CD4-positive, alpha-beta T cell (primary cell): Measurements from ENCODE around the gene DUSP9. TPM values are rescaled to one million over a fixed set of nuclear protein-coding genes. Genes with fewer than 3 reads are reported as not detected.

ENCODE experiments used
- ATAC-seq: fragments of 200-7000 bp; cut with Tn5 transposase; one replicate; pipeline ENCODE4 v1.10.0; 2022; ENCODE audit warnings: mild to moderate bottlenecking; ENCODE audit not compliant: poor library complexity
- CTCF ChIA-PET: fragments of 350-600 bp; sonication (Branson Sonifier 250); formaldehyde crosslinking; loops from one replicate; lab custom pipeline; 2021; ENCODE audit warnings: antibody characterized with exemption, inconsistent platforms; lab: Charles Lee
- POLR2A ChIA-PET: fragments of 350-600 bp; sonication (Branson Sonifier 250); formaldehyde crosslinking; loops from one replicate; lab custom pipeline; 2021; ENCODE audit warnings: antibody characterized with exemption, inconsistent platforms; lab: Charles Lee
- DNase-seq, 14 experiments: peaks; one replicate each; pipeline ENCODE4 v3.0.0-alpha.2; 2013 to 2020; ENCODE audit warnings: mixed read lengths in 2 of 14
- H3K27ac ChIP-seq, 2 donors: one replicate each; pipeline versions ENCODE4 v1.5.1 to v1.7.0; 2013; ENCODE audit warnings: low read length in 2 of 2, low read depth in 1 of 2, mild to moderate bottlenecking in 1 of 2
- H3K27me3 ChIP-seq, 2 experiments: 1 replicate in 1 of 2; 2 replicates in 1 of 2; pipeline versions ENCODE4 v1.6.1 to v1.7.0; 2013; ENCODE audit warnings: low read length in 2 of 2, control low read depth in 1 of 2, mild to moderate bottlenecking in 1 of 2, moderate library complexity in 1 of 2; ENCODE audit not compliant: insufficient read depth in 2 of 2, control insufficient read depth in 1 of 2
- H3K36me3 ChIP-seq: one replicate; pipeline ENCODE4 v1.6.1; 2013; ENCODE audit warnings: low read length, control low read depth; ENCODE audit not compliant: insufficient read depth
- H3K4me1 ChIP-seq: one replicate; pipeline ENCODE4 v1.6.1; 2013; ENCODE audit warnings: low read length, control low read depth; ENCODE audit not compliant: insufficient read depth
- H3K4me3 ChIP-seq: one replicate; pipeline ENCODE4 v1.5.1; 2013; ENCODE audit warnings: mild to moderate bottlenecking, low read length, moderate library complexity
- H3K9me3 ChIP-seq, 2 experiments: 1 replicate in 1 of 2; 2 replicates in 1 of 2; pipeline versions ENCODE4 v1.6.1 to v1.7.0; 2013; ENCODE audit warnings: low read length in 2 of 2, mild to moderate bottlenecking in 2 of 2, control low read depth in 1 of 2, moderate library complexity in 1 of 2; ENCODE audit not compliant: control insufficient read depth in 1 of 2, insufficient read depth in 1 of 2
- H3K27ac Mint-ChIP-seq: one replicate; pipeline ENCODE4 v1.8.0; 2020; ENCODE audit warnings: mixed read lengths
- H3K27me3 Mint-ChIP-seq: one replicate; pipeline ENCODE4 v1.8.0; 2021; ENCODE audit warnings: mixed read lengths
- H3K36me3 Mint-ChIP-seq: one replicate; pipeline ENCODE4 v1.8.0; 2021; ENCODE audit warnings: low read depth, mixed read lengths
- H3K4me1 Mint-ChIP-seq: one replicate; pipeline ENCODE4 v1.8.0; 2021; ENCODE audit warnings: low read depth, mixed read lengths
- H3K4me3 Mint-ChIP-seq: one replicate; pipeline ENCODE4 v1.8.0; 2020; ENCODE audit warnings: mild to moderate bottlenecking, mixed read lengths
- H3K9me3 Mint-ChIP-seq: one replicate; pipeline ENCODE4 v1.8.0; 2020; ENCODE audit warnings: mixed read lengths
- intact Hi-C, 2 experiments: fragments of 100-400 bp; cut with DNase I in 1 of 2; cut with micrococcal nuclease in 1 of 2; formaldehyde crosslinking; loops; one replicate each; pipeline versions ENCODE4 v1.15.1 to v1.9.0; 2023 to 2025; cut with DNase I, micrococcal nuclease
- total RNA-seq, 174 experiments: library from RNA in 2 of 174; stranded (reverse) in 2 of 174; gene quantifications; one replicate each; pipeline ENCODE4 v1.2.3 and lab custom pipeline; 2021 to 2026
- TF ChIP-seq, protein P1 (sequence below): fragments of 200-600 bp; IDR thresholded peaks from one replicate; pipeline ENCODE4 v1.8.0; 2022; ENCODE audit warnings: antibody characterized with exemption, mild to moderate bottlenecking

The DUSP9 gene
- total RNA-seq, 2 experiments from 2014 or later, result not detected

- no peak for DNase-seq
- Histone ChIP-seq H3K27ac (no peak overlapping the region), H3K4me1 (no peaks in the 10 kb centered on the region), H3K27me3 (no peaks in the 10 kb centered on the region), H3K36me3 (no peaks in the 10 kb centered on the region), H3K9me3 (no peaks in the 10 kb centered on the region), H3K4me3 (no peak overlapping the region)
- no peak for ATAC-seq
- TF ChIP-seq, protein P1, sequence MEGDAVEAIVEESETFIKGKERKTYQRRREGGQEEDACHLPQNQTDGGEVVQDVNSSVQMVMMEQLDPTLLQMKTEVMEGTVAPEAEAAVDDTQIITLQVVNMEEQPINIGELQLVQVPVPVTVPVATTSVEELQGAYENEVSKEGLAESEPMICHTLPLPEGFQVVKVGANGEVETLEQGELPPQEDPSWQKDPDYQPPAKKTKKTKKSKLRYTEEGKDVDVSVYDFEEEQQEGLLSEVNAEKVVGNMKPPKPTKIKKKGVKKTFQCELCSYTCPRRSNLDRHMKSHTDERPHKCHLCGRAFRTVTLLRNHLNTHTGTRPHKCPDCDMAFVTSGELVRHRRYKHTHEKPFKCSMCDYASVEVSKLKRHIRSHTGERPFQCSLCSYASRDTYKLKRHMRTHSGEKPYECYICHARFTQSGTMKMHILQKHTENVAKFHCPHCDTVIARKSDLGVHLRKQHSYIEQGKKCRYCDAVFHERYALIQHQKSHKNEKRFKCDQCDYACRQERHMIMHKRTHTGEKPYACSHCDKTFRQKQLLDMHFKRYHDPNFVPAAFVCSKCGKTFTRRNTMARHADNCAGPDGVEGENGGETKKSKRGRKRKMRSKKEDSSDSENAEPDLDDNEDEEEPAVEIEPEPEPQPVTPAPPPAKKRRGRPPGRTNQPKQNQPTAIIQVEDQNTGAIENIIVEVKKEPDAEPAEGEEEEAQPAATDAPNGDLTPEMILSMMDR, result no peak
- no peak overlapping the region for H3K4me3 Mint-ChIP-seq
- intact Hi-C loops, result loop anchor here in 1 of 2 experiments (5.0 kb wide), 1 partner anchor 56 kb away; no protein-coding TSS in a partner anchor
- no peaks in the 10 kb centered on the region for H3K9me3 Mint-ChIP-seq
- ChIA-PET POLR2A (no interaction called here), CTCF (no interaction called here)
- no peaks in the 10 kb centered on the region for H3K27me3 Mint-ChIP-seq
- H3K27ac Mint-ChIP-seq, result no peak overlapping the region
- H3K36me3 Mint-ChIP-seq, result no peaks in the 10 kb centered on the region
- no peaks in the 10 kb centered on the region for H3K4me1 Mint-ChIP-seq
These were observed 18.3 kb upstream of the DUSP9 start for GRCh38 chrX:153628665-153629064.

GRCh38 chrX:153631346-153631745 is 15.7 kb upstream of the DUSP9 start:
- CTCF ChIA-PET, result interaction anchor here (1.1 kb wide), 1 partner anchor 18 kb away, joined by 3 read pairs; no protein-coding TSS in a partner anchor
- DNase-seq, result no peak
- no peak for ATAC-seq
- Mint-ChIP-seq H3K27ac (no peak overlapping the region), H3K4me3 (no peak overlapping the region), H3K9me3 (no peaks in the 10 kb centered on the region), H3K36me3 (no peaks in the 10 kb centered on the region), H3K27me3 (no peaks in the 10 kb centered on the region), H3K4me1 (no peaks in the 10 kb centered on the region)
- intact Hi-C loops, result no loop called here
- no peak overlapping the region for H3K27ac ChIP-seq
- no peaks in the 10 kb centered on the region for H3K27me3 ChIP-seq
- TF ChIP-seq, protein P1, result no peak
- H3K9me3 ChIP-seq, result no peaks in the 10 kb centered on the region
- POLR2A ChIA-PET, result no interaction called here
- H3K4me3 ChIP-seq, result no peak overlapping the region
- H3K36me3 ChIP-seq, result no peaks in the 10 kb centered on the region
- H3K4me1 ChIP-seq, result no peaks in the 10 kb centered on the region

GRCh38 chrX:153631907-153632594 is 15.0 kb upstream of the DUSP9 start:
- Mint-ChIP-seq H3K27ac (no peak overlapping the region), H3K27me3 (no peaks in the 10 kb centered on the region), H3K4me1 (no peaks in the 10 kb centered on the region), H3K4me3 (no peak overlapping the region), H3K36me3 (no peaks in the 10 kb centered on the region), H3K9me3 (no peaks in the 10 kb centered on the region)
- CTCF ChIA-PET, result interaction anchor here (1.1 kb wide), 1 partner anchor 17 kb away, joined by 3 read pairs; no protein-coding TSS in a partner anchor
- Histone ChIP-seq H3K36me3 (no peaks in the 10 kb centered on the region), H3K4me1 (no peaks in the 10 kb centered on the region), H3K9me3 (no peaks in the 10 kb centered on the region), H3K27me3 (no peaks in the 10 kb centered on the region), H3K27ac (no peak overlapping the region), H3K4me3 (no peak overlapping the region)
- intact Hi-C loops, result no loop called here
- POLR2A ChIA-PET, result no interaction called here
- TF ChIP-seq, protein P1, result no peak
- DNase-seq, result no peak
- no peak for ATAC-seq
